HG02943 (cell line): ENCODE results near the gene KARS1.

Experiments used
- ATAC-seq: cut with Tn5 transposase; IDR thresholded peaks from one replicate; pipeline ENCODE4 v1.9.1; 2021; ENCODE audit warnings: mild to moderate bottlenecking, low read depth, moderate library complexity; ENCODE audit not compliant: unreplicated experiment

Gene KARS1

DNA sequence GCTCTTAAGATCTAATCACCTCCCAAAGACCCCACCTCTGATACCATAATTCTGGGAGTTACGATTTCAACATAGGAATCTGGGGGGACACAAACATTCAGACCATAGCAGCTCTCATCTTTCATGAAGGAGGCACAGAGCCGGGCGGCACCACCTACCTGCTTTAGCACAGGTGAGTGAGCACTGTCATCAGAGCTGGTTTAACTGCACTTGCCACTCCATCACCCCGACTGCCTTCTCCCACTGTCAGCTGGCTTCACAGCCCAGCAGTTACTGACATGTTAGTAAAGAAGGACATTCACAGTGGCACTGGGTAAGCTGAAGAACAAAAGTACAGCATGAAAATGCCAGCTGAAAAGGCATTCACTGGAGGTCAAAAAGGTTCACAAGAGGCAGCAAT is 58.7 kb downstream of the KARS1 start:
- no peak for ATAC-seq

DNA sequence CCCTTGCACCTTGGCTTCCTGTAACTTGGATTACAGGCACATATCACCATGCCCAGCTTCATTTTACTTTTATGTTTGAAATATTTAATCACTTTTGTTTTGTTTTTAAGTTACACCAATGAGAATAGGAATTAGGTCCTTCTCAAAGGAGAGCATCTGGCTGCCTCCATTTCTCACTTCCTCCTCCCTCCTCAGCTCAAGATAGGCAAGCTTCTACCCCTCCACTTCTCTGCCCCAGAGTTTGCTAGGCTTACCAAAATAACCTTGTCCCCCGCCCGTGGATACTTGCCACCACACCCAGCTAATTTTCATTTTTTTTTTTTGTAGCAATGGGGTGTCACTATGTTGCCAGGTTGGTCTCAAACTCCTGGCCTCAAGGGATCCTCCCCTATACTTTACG is 63.4 kb downstream of the KARS1 start:
- no peak for ATAC-seq

- no peak for ATAC-seq
These were observed 68.1 kb downstream of the KARS1 start for GRCh38 chr16:75579281-75579834.

DNA sequence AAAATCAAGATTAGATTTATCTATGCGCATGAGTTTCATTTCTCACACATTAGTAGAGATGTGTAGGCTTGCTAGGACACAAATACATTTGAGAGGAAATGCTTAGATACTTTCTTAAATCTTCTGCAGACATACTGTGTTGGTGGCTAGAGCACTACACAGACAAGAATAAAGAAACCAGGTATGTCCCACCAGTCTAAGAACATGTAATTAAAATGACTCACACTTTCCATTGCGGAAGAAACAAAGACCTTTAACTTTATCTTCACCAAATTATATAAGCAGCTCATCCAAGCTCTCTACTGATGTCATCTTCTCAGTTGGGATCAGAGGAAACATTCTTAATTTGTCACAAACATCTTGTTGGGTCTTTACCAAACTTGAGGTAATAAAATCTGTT is 68.7 kb downstream of the KARS1 start:
- ATAC-seq: no peak

- no peak for ATAC-seq
These were observed 69.3 kb downstream of the KARS1 start for GRCh38 chr16:75578212-75578611.
